ENCODE measurements around the gene ACP3. TPM values are rescaled to one million over a fixed set of nuclear protein-coding genes. Genes with fewer than 3 reads are reported as not detected.
A peak's percentile ranks its signal among the peaks of the same experiment; 100 is the strongest.

ACP3 gene
- total RNA-seq, 2 donors from 2014 or later: 1,778 to 14,359 TPM

- H3K4me1 ChIP-seq (replicated peaks): no peaks in the 10 kb centered on the region
- no peak overlapping the region for H3K4me3 ChIP-seq
- WGBS: 70% methylated on average over 3 of the region's 3 CpGs
- no peak for DNase-seq (ENCODE audit: low spot score)
- intact Hi-C loops (cut with DNase I): no loop called here
- H3K27ac ChIP-seq: peak overlapping the region; percentile 28 to 89
- H3K27me3 ChIP-seq (replicated peaks; ENCODE audit: insufficient read depth): no peaks in the 10 kb centered on the region
- no peak for TF ChIP-seq POLR2AphosphoS5 (IDR thresholded peaks at IDR 0.05)
- TF ChIP-seq, protein P1, sequence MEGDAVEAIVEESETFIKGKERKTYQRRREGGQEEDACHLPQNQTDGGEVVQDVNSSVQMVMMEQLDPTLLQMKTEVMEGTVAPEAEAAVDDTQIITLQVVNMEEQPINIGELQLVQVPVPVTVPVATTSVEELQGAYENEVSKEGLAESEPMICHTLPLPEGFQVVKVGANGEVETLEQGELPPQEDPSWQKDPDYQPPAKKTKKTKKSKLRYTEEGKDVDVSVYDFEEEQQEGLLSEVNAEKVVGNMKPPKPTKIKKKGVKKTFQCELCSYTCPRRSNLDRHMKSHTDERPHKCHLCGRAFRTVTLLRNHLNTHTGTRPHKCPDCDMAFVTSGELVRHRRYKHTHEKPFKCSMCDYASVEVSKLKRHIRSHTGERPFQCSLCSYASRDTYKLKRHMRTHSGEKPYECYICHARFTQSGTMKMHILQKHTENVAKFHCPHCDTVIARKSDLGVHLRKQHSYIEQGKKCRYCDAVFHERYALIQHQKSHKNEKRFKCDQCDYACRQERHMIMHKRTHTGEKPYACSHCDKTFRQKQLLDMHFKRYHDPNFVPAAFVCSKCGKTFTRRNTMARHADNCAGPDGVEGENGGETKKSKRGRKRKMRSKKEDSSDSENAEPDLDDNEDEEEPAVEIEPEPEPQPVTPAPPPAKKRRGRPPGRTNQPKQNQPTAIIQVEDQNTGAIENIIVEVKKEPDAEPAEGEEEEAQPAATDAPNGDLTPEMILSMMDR (IDR thresholded peaks at IDR 0.05): no peak
- TF ChIP-seq POLR2A (IDR thresholded peaks at IDR 0.05): no peak
- no peaks in the 10 kb centered on the region for H3K36me3 ChIP-seq
- H3K9me3 ChIP-seq: no peaks in the 10 kb centered on the region
These were observed 5.9 kb upstream of the ACP3 start for GRCh38 chr3:132311316-132311715.

GRCh38 chr3:132311841-132312240 lies 5.4 kb upstream of the ACP3 start:
- no peak for DNase-seq (ENCODE audit: low spot score)
- no peaks in the 10 kb centered on the region for H3K9me3 ChIP-seq
- WGBS: 49% methylated on average over 2 of the region's 2 CpGs

DNA sequence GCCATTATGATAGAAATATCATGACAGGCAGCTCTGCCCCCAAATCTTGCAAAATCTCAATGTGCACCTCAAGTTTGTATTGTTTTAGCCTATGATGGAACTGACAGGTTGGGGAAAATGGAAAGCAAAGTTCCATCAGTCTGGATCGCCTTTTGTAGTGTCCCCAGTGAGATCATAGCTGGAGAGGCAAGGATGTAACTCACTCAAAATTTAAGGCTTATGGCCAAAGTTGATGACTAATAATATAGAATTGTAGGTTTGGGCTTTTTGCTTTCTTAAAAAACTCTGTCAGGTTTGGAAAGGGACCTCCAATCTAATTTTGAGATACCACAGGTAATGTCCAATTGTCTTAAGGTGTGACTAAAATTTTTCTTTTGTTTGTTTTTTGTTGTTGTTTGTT lies 1.4 kb upstream of the ACP3 start:
- DNase-seq (ENCODE audit: low spot score): no peak
- no peak for TF ChIP-seq POLR2AphosphoS5 (IDR thresholded peaks at IDR 0.05)
- TF ChIP-seq, protein P1 (IDR thresholded peaks at IDR 0.05): no peak
- TF ChIP-seq POLR2A (IDR thresholded peaks at IDR 0.05): no peak
- no peaks in the 10 kb centered on the region for H3K4me1 ChIP-seq (replicated peaks)
- H3K4me3 ChIP-seq: no peak overlapping the region
- peaks cover 0 to 11% of the 10 kb centered on the region in 2 donors for H3K36me3 ChIP-seq
- H3K9me3 ChIP-seq: no peaks in the 10 kb centered on the region
- 88% methylated on average over 1 of the region's 1 CpG for WGBS
- H3K27me3 ChIP-seq (replicated peaks; ENCODE audit: insufficient read depth): no peaks in the 10 kb centered on the region
- intact Hi-C loops (cut with DNase I): no loop called here
- H3K27ac ChIP-seq: peak overlapping the region; percentile 89 to 90

More at GRCh38 chr3:132311841-132312240, 5.4 kb upstream of the ACP3 start:
- no peak overlapping the region for H3K4me3 ChIP-seq
- intact Hi-C loops (cut with DNase I): no loop called here
- no peaks in the 10 kb centered on the region for H3K36me3 ChIP-seq
- peak overlapping the region; percentile 28 to 89 for H3K27ac ChIP-seq
- H3K4me1 ChIP-seq (replicated peaks): no peaks in the 10 kb centered on the region
- TF ChIP-seq, protein P1 (IDR thresholded peaks at IDR 0.05): no peak
- TF ChIP-seq POLR2A (IDR thresholded peaks at IDR 0.05) (no peak), POLR2AphosphoS5 (IDR thresholded peaks at IDR 0.05) (no peak)
- H3K27me3 ChIP-seq (replicated peaks; ENCODE audit: insufficient read depth): no peaks in the 10 kb centered on the region

DNA sequence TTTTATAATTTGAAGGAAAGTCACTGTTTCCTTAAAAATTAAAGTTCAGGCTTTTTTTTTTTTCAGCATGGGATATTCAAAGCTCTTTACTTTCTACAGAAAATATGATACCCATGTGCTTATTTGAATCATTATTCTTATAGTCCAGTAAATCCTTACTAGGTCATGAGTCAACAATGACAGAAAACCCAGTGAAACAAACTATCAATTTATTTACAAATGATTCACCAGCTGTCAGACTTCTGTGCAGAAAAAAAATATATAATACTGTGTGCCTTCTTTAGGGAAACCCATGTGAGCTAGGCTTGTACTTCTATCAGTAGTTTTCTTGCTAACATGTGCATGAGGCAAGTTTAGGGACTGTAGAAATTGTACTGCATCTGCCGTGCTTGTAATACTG lies 1.2 kb downstream of the ACP3 start:
- intact Hi-C loops (cut with DNase I): no loop called here
- Histone ChIP-seq H3K27ac (peak overlapping the region; percentile 89 to 90), H3K9me3 (no peaks in the 10 kb centered on the region), H3K36me3 (peaks cover 0 to 11% of the 10 kb centered on the region in 2 donors), H3K4me3 (peak overlapping the region; percentile 30 to 39), H3K27me3 (replicated peaks; ENCODE audit: insufficient read depth) (no peaks in the 10 kb centered on the region), H3K4me1 (replicated peaks) (no peaks in the 10 kb centered on the region)
- 4% methylated on average over 1 of the region's 1 CpG for WGBS
- DNase-seq (ENCODE audit: low spot score): no peak
- TF ChIP-seq POLR2AphosphoS5 (IDR thresholded peaks at IDR 0.05) (no peak), POLR2A (IDR thresholded peaks at IDR 0.05) (no peak)
- TF ChIP-seq, protein P1 (IDR thresholded peaks at IDR 0.05): no peak

GRCh38 chr3:132321304-132321703 lies 4.1 kb downstream of the ACP3 start:
- 20% methylated on average over 3 of the region's 3 CpGs for WGBS
- Histone ChIP-seq H3K9me3 (no peaks in the 10 kb centered on the region), H3K4me3 (peak overlapping the region; percentile 30 to 39), H3K36me3 (peaks cover 0 to 11% of the 10 kb centered on the region in 2 donors), H3K27me3 (replicated peaks; ENCODE audit: insufficient read depth) (no peaks in the 10 kb centered on the region), H3K27ac (peak overlapping the region; percentile 89 to 90), H3K4me1 (replicated peaks) (no peaks in the 10 kb centered on the region)
- intact Hi-C loops (cut with DNase I): no loop called here
- DNase-seq (ENCODE audit: low spot score): no peak
- TF ChIP-seq, protein P1 (IDR thresholded peaks at IDR 0.05): no peak
- TF ChIP-seq POLR2A (IDR thresholded peaks at IDR 0.05) (no peak), POLR2AphosphoS5 (IDR thresholded peaks at IDR 0.05) (peak; percentile 38)
